ENCODE data around the gene ADISSP.

ADISSP gene

DNA sequence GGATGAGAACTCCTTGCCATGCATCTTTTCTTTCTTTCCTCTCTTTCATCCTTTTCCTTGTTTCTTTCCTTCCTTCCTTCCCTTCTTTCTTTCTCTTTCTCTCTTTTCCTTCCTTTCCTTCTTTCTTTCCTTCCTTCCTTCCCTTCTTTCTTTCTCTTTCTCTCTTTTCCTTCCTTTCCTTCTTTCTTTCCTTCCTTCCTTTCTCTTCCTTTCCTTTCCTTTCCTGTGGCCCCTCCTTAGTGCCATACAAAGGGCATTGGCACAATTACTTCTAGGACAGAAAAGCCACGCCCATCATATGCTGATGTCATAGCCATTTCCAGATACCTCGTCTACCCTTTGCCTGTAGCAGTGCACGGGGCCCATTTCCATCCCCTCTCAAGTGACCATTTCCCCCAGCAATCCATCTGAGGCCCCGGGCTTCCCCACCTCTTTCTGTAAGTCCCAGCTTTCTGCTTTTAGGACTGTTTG lies 21.2 kb upstream of the ADISSP start:
- no peak overlapping the region for H3K27ac ChIP-seq
- H3K36me3 ChIP-seq: peaks cover 14% of the 10 kb centered on the region
- H3K4me2 ChIP-seq: no peak overlapping the region
- H3K9me3 ChIP-seq: no peaks in the 10 kb centered on the region
- no peak overlapping the region for H3K9ac ChIP-seq
- H4K20me1 ChIP-seq: peaks cover 24% of the 10 kb centered on the region
- H3K27me3 ChIP-seq: no peaks in the 10 kb centered on the region
- no peak for TF ChIP-seq Cebpa-rat (IDR thresholded peaks at IDR 0.05)
- no peak overlapping the region for H3K4me3 ChIP-seq
- peaks cover 34% of the 10 kb centered on the region for H3K4me1 ChIP-seq

DNA sequence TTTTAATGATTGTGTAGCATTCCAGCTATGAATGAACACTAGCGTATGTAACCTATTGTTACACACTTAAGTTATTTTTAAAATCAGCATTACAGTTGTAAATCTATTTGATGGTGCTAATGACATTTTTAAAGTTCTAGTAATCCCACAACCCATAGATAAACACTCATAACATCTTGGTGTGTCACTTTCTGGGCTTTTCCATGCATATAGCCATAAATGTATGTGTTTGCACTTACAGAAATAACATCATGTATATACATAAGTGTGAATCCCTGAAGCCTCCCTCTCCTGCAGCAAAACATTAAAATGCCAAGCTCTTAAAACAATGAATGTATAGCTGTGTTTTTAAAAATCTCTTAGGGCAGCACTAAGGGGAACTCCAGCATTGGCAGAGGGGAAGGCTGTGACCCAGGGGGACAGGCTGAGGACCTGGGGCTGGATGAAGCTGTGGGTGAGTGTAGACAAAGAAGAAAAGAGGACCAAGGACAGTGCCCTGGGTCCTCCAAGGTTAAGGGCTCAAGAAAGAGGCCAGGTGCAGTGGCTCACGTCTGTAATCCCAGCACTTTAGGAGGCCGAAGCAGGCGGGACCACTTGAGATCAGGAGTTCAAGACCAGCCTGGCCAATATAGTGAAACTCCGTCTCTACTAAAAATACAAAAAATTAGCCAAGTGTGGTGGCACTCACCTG lies 19.9 kb upstream of the ADISSP start:
- peak overlapping the region; percentile 93 for H3K9ac ChIP-seq

DNA sequence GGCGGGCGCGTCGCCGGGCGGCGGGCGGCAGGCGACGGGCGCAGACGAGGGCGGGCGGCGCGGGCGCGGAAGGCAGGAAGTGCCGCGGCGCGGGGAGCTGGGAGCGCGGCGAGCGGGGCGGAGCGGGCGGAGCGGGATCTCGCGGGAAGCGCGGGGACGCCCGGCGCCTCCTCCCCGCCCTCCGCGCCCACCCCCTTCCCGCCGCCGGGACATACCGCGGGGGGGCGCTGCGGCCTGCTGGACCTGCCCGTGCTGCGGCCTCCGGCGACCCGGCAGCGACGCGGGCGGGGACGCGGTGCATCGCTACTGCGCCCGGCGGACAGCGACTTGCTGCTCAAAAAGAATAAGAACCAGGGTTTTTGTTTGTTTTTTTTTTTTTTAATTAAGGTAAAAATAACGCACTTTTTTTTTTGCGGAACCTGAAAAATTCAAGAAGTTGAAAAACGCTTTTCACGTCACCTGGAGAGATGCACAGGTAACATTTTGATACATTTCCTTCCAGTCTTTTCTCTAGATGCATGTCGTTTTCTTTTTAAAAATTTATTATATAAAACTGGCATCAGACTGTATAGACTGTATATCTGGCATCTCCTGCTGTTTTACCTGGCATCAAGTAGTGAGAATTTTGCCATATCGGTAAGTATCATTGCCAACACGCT lies 19.2 kb upstream of the ADISSP start, which contains the start of gene CENPB:
Gene CENPB, minus strand, starts transcription at position 76 of the 659 bp plus-strand sequence. CDS start 257 bp downstream, outside the sequence.
- H4K20me1 ChIP-seq: peaks cover 43% of the 10 kb centered on the region
- peak within 1 kb of the TSS; percentile 89 for H3K4me3 ChIP-seq
- no peaks in the 10 kb centered on the region for H3K27me3 ChIP-seq
- peak within 1 kb of the TSS; percentile 92 for H3K4me2 ChIP-seq
- H3K36me3 ChIP-seq: peaks cover 19% of the 10 kb centered on the region
- H3K27ac ChIP-seq: peak within 1 kb of the TSS; percentile 92
- peak within 1 kb of the TSS; percentile 93 for H3K9ac ChIP-seq
- H3K4me1 ChIP-seq: peaks cover 38% of the 10 kb centered on the region
- no peaks in the 10 kb centered on the region for H3K9me3 ChIP-seq
- TF ChIP-seq Cebpa-rat (IDR thresholded peaks at IDR 0.05): no peak

More for the DNA sequence above, 19.9 kb upstream of the ADISSP start:
- Histone ChIP-seq H4K20me1 (peaks cover 36% of the 10 kb centered on the region), H3K36me3 (peaks cover 19% of the 10 kb centered on the region), H3K4me3 (peak overlapping the region; percentile 89), H3K4me1 (peaks cover 38% of the 10 kb centered on the region), H3K9me3 (no peaks in the 10 kb centered on the region), H3K27me3 (no peaks in the 10 kb centered on the region), H3K27ac (0 out of 2 replicates have a peak overlapping the region, but pooled peaks have one; percentile 18), H3K4me2 (peak overlapping the region; percentile 76)
- TF ChIP-seq Cebpa-rat (IDR thresholded peaks at IDR 0.05): no peak

DNA sequence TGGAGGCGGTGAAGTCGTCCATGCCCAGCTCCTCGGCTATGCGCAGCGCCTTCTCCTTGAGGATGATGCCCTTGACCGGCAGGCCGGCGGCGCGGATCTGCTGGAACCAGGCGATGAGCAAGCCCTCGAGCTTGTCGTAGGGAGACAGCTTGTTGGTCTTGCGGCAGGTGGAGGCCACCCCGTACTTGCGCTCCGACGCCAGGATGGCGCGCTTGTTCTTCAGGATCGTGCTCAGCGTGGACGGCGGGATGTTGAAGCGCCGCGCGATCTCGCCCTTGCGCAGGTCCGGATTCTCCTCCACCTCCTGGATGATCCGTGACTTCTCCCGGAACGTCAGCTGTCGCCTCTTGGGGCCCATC lies 18.6 kb upstream of the ADISSP start:
- peaks cover 19% of the 10 kb centered on the region for H3K36me3 ChIP-seq
- no peaks in the 10 kb centered on the region for H3K9me3 ChIP-seq
- peak overlapping the region; percentile 92 for H3K4me2 ChIP-seq
- H3K27me3 ChIP-seq: no peaks in the 10 kb centered on the region; the same call in 1 of the 2 replicates
- no peak for TF ChIP-seq Cebpa-rat (IDR thresholded peaks at IDR 0.05)
- peak overlapping the region; percentile 93 for H3K9ac ChIP-seq
- H3K27ac ChIP-seq: peak overlapping the region; percentile 92
- H3K4me3 ChIP-seq: peak overlapping the region; percentile 89
- peaks cover 44% of the 10 kb centered on the region for H3K4me1 ChIP-seq
- H4K20me1 ChIP-seq: peaks cover 48% of the 10 kb centered on the region

DNA sequence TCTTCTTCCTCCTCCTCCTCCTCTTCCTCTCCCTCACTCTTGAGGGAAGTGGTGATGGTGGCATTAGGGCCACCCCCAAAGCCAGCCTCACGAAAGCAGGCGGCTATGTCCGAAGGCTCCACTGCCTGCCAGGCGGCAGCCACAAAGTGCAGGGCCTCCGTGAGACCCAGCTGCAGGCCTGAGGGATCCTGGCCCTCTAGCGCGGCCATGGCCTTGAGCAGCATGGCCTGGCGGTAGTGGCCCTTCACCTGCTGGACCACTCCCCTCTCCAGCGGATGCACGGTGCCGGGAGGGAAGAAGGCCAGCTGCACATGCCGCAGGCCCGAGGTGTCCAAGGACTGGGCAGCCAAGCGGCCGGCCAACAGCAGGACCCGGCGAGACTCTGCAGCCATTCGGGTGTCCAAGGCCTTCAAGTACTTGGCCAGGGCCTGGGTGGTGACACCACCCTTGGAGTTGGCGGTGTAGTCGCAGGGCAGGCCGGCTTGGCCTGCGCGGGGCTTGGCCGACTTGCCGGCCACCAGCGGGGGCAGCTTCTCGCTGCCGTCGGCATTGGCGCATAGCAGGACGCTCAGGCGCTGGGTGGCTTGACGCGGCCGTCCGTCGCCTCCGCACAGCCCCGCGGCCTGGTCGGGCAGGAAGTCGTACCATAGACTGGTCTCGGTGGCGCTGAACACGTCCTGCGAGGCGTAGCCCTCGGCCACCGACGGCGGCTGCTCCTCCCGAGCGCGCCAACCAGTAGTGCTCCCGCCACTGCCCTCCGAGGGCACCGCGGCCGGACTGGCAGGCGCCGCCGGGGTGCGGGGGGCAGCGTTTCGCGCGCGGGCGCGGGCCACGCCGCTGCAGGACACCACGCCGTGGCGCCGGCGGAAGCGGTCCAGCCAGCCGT lies 17.9 kb upstream of the ADISSP start:
- peaks cover 54% of the 10 kb centered on the region for H4K20me1 ChIP-seq
- peaks cover 6% of the 10 kb centered on the region for H3K27me3 ChIP-seq
- H3K4me1 ChIP-seq: peaks cover 50% of the 10 kb centered on the region
- H3K27ac ChIP-seq: peak overlapping the region; percentile 92
- no peak for TF ChIP-seq Cebpa-rat (IDR thresholded peaks at IDR 0.05)
- H3K36me3 ChIP-seq: peaks cover 19% of the 10 kb centered on the region
- peak overlapping the region; percentile 93 for H3K9ac ChIP-seq
- H3K4me3 ChIP-seq: peak overlapping the region; percentile 89
- H3K4me2 ChIP-seq: peak overlapping the region; percentile 92
- no peaks in the 10 kb centered on the region for H3K9me3 ChIP-seq

DNA sequence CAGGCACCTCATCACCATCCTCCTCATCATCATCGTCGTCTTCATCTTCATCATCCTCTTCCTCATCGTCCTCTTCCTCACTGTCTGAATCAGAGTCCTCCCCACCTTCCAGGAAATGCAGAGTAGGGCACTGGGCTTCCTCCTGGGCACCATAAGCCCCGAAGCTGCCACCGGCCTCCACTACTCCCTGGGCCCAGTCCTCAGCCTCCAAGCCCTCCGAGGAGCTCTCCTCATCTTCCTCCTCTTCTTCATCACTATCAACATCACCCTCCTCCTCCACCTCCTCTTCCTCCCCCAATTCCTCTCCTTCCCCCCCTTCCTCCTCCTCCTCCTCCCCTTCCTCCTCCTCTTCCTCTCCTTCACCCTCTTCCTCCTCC lies 17.3 kb upstream of the ADISSP start:
- H3K27ac ChIP-seq: no peak overlapping the region
- H3K36me3 ChIP-seq: peaks cover 19% of the 10 kb centered on the region
- H3K9ac ChIP-seq: no peak overlapping the region
- H3K4me3 ChIP-seq: peak overlapping the region; percentile 89; the same call in 1 of the 2 replicates
- peaks cover 52% of the 10 kb centered on the region for H3K4me1 ChIP-seq
- H4K20me1 ChIP-seq: peaks cover 57% of the 10 kb centered on the region
- TF ChIP-seq Cebpa-rat (IDR thresholded peaks at IDR 0.05): no peak
- peak overlapping the region; percentile 92 for H3K4me2 ChIP-seq
- no peaks in the 10 kb centered on the region for H3K9me3 ChIP-seq
- H3K27me3 ChIP-seq: peaks cover 12% of the 10 kb centered on the region

DNA sequence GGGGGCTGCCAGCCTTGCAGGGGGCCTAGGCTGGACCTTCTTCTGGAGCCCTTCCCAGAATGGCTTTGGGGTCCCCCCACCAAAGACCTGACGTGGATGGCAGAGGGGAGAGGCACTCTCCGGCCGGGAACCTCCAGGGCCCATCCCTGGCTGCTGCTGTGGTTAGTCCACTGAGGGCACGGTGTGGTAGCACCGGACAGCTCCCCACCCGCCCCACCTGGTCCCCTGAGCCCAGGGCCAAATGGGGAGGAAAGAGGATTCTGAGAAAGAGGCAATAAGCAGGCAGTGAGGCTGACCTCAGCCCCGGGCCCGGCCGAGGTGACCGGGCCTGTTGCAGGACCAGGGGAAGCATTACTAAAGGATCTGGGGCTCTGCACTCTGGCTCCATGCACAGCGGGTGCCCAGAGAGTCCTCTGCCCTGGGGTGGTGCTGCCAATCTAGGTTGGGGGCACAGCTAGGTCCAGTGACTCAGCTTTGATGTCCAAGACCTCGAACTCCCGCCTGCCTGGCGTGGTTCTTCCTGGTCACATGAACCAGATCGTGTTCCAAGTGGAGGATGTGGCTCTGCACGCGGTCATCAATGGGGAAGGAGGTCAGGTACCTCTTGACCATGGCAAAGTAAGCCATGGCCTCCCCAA lies 16.8 kb upstream of the ADISSP start:
- Histone ChIP-seq H3K4me1 (peaks cover 52% of the 10 kb centered on the region), H3K36me3 (peaks cover 19% of the 10 kb centered on the region), H3K27ac (no peak overlapping the region), H3K9ac (no peak overlapping the region), H4K20me1 (peaks cover 57% of the 10 kb centered on the region), H3K4me3 (no peak overlapping the region), H3K9me3 (no peaks in the 10 kb centered on the region), H3K27me3 (peaks cover 18% of the 10 kb centered on the region), H3K4me2 (peak overlapping the region; percentile 92)
- TF ChIP-seq Cebpa-rat (IDR thresholded peaks at IDR 0.05): no peak

DNA sequence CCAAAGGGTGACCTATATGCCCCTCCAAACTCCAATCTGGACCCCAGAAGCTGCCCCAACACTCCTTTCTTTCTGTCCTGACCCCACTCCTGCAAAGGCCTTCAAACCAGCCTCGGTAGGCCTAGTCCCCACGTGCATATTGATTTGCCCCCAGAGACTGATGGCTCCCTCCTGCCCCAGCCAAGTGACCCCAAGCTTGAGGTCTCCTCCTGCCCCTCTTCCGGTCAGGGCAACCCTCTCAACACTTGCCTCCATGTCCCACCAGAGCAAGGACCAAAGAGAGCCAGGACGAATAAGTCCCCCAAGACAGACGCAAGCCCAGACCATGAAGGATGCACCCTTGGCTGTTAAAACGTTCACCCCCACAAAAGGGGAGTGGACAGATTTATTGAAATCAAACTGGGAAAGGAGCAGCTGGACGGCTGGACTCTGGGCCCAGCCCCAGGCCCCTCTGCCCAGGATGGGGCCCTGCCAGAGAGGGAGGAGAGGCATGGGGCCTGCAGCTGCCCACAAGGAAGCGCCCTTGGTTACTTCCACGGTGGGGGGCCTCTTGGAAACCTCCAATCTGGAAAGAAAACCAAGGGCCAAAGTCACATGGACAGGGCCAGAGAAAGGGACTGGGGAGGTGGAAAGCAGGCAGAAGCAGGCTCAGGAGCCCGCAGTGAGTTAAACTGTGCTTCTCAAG lies 16.1 kb upstream of the ADISSP start:
- peaks cover 60% of the 10 kb centered on the region for H4K20me1 ChIP-seq
- H3K4me1 ChIP-seq: peaks cover 52% of the 10 kb centered on the region
- H3K36me3 ChIP-seq: peaks cover 19% of the 10 kb centered on the region
- no peak overlapping the region for H3K27ac ChIP-seq
- peaks cover 24% of the 10 kb centered on the region for H3K27me3 ChIP-seq
- TF ChIP-seq Cebpa-rat (IDR thresholded peaks at IDR 0.05): no peak
- no peak overlapping the region for H3K4me2 ChIP-seq
- H3K4me3 ChIP-seq: no peak overlapping the region
- no peak overlapping the region for H3K9ac ChIP-seq
- H3K9me3 ChIP-seq: no peaks in the 10 kb centered on the region

Measured in BLaER1 (cell line).